ENCODE results near the gene TMTC2. TPM values are rescaled to one million over a fixed set of nuclear protein-coding genes. Genes with fewer than 3 reads are reported as not detected.

Gene TMTC2
- polyA plus RNA-seq, 1 experiment: 1.6 TPM

GRCh38 chr12:82817368-82817767 lies 130.7 kb downstream of the TMTC2 start:
- CTCF ChIA-PET: no interaction called here
- H3K4me3 ChIP-seq (ENCODE audit: low read depth, low read length): no peak overlapping the region

GRCh38 chr12:82818271-82819035 lies 131.7 kb downstream of the TMTC2 start:
- H3K9me3 ChIP-seq (ENCODE audit: control insufficient read depth, insufficient read depth, low read length): no peaks in the 10 kb centered on the region
- no peak overlapping the region for H3K4me3 ChIP-seq (ENCODE audit: low read depth, low read length)
- no peak for DNase-seq (ENCODE audit: low read depth, low spot score)
- no peak for TF ChIP-seq CTCF (IDR thresholded peaks at IDR 0.05; ENCODE audit: low read depth, low read length)
- ChIA-PET CTCF (no interaction called here), POLR2A (no interaction called here)
- H3K27me3 ChIP-seq (ENCODE audit: control insufficient read depth, insufficient read depth, low read length): no peaks in the 10 kb centered on the region
- no peak overlapping the region for H3K27ac ChIP-seq (ENCODE audit: low read depth, low read length)

More at GRCh38 chr12:82817368-82817767, 130.7 kb downstream of the TMTC2 start:
- Histone ChIP-seq H3K27ac (ENCODE audit: low read depth, low read length) (no peak overlapping the region), H3K9me3 (ENCODE audit: control insufficient read depth, insufficient read depth, low read length) (no peaks in the 10 kb centered on the region), H3K27me3 (ENCODE audit: control insufficient read depth, insufficient read depth, low read length) (no peaks in the 10 kb centered on the region)
- no peak for DNase-seq (ENCODE audit: low read depth, low spot score)
- no peak for TF ChIP-seq CTCF (IDR thresholded peaks at IDR 0.05; ENCODE audit: low read depth, low read length)
- POLR2A ChIA-PET: no interaction called here

- ChIA-PET POLR2A (no interaction called here), CTCF (no interaction called here)
- DNase-seq (ENCODE audit: low read depth, low spot score): no peak
- TF ChIP-seq CTCF (IDR thresholded peaks at IDR 0.05; ENCODE audit: low read depth, low read length): no peak
- H3K27ac ChIP-seq (ENCODE audit: low read depth, low read length): no peak overlapping the region
- H3K27me3 ChIP-seq (ENCODE audit: control insufficient read depth, insufficient read depth, low read length): no peaks in the 10 kb centered on the region
- H3K4me3 ChIP-seq (ENCODE audit: low read depth, low read length): no peak overlapping the region
- H3K9me3 ChIP-seq (ENCODE audit: control insufficient read depth, insufficient read depth, low read length): no peaks in the 10 kb centered on the region
Measured at GRCh38 chr12:82826505-82826904, 139.8 kb downstream of the TMTC2 start.

GRCh38 chr12:82832096-82832495 lies 145.4 kb downstream of the TMTC2 start:
- ChIA-PET POLR2A (interaction anchor here (0.5 kb wide), 1 partner anchor 1599 kb away, joined by 3 read pairs; no protein-coding TSS in a partner anchor), CTCF (no interaction called here)
- TF ChIP-seq CTCF (IDR thresholded peaks at IDR 0.05; ENCODE audit: low read depth, low read length): no peak
- no peak for DNase-seq (ENCODE audit: low read depth, low spot score)
- no peak overlapping the region for H3K4me3 ChIP-seq (ENCODE audit: low read depth, low read length)
- H3K9me3 ChIP-seq (ENCODE audit: control insufficient read depth, insufficient read depth, low read length): no peaks in the 10 kb centered on the region
- no peaks in the 10 kb centered on the region for H3K27me3 ChIP-seq (ENCODE audit: control insufficient read depth, insufficient read depth, low read length)
- no peak overlapping the region for H3K27ac ChIP-seq (ENCODE audit: low read depth, low read length)

GRCh38 chr12:82832981-82833380 lies 146.3 kb downstream of the TMTC2 start:
- Histone ChIP-seq H3K4me3 (ENCODE audit: low read depth, low read length) (no peak overlapping the region), H3K9me3 (ENCODE audit: control insufficient read depth, insufficient read depth, low read length) (no peaks in the 10 kb centered on the region), H3K27me3 (ENCODE audit: control insufficient read depth, insufficient read depth, low read length) (no peaks in the 10 kb centered on the region), H3K27ac (ENCODE audit: low read depth, low read length) (no peak overlapping the region)
- ChIA-PET POLR2A (no interaction called here), CTCF (no interaction called here)
- no peak for DNase-seq (ENCODE audit: low read depth, low spot score)
- no peak for TF ChIP-seq CTCF (IDR thresholded peaks at IDR 0.05; ENCODE audit: low read depth, low read length)
